Karpas-422 (cell line): ENCODE data around the gene PAIP1. TPM values are rescaled to one million over a fixed set of nuclear protein-coding genes. Genes with fewer than 3 reads are reported as not detected.
A peak's percentile ranks its signal among the peaks of the same experiment; 100 is the strongest.
"Not testable (repeated sequence)": the region's sequence is repeated elsewhere in the genome, so short reads cannot be mapped to it uniquely, and the experiment has no call there.

Experiments
- DNase-seq: peaks from one replicate; pipeline ENCODE4 v3.0.0-alpha.2; 2015
- H2AFZ ChIP-seq: fragments of 200-600 bp; sonication (generic); 2 replicates; pipeline ENCODE4 v1.6.1; 2014; ENCODE audit warnings: antibody characterized with exemption, low read length, mixed read lengths
- H3K27ac ChIP-seq: fragments of 200-600 bp; sonication (generic); 2 replicates; pipeline ENCODE4 v1.5.1; 2014; ENCODE audit warnings: mild to moderate bottlenecking, low read length, moderate library complexity
- H3K27me3 ChIP-seq: fragments of 200-600 bp; sonication (generic); 2 replicates; pipeline ENCODE4 v1.6.1; 2014; ENCODE audit warnings: low read length, mixed read lengths
- H3K36me3 ChIP-seq: fragments of 200-600 bp; sonication (generic); 2 replicates; pipeline ENCODE4 v1.6.1; 2014; ENCODE audit warnings: low read length, mixed read lengths; ENCODE audit not compliant: insufficient read depth
- H3K4me1 ChIP-seq: fragments of 200-600 bp; sonication (generic); 2 replicates; pipeline ENCODE4 v1.6.1; 2014; ENCODE audit warnings: mild to moderate bottlenecking, low read length, mixed read lengths
- H3K4me2 ChIP-seq: fragments of 200-600 bp; sonication (generic); 2 replicates; pipeline ENCODE4 v1.6.1; 2014; ENCODE audit warnings: low read length, low read depth, mild to moderate bottlenecking; ENCODE audit not compliant: poor library complexity, severe bottlenecking
- H3K4me3 ChIP-seq: fragments of 200-600 bp; sonication (generic); 2 replicates; pipeline ENCODE4 v1.5.1; 2014; ENCODE audit warnings: mild to moderate bottlenecking, antibody characterized with exemption, low read length, mixed read lengths
- H3K79me2 ChIP-seq: fragments of 200-600 bp; sonication (generic); 2 replicates; pipeline ENCODE4 v1.6.1; 2014; ENCODE audit warnings: mild to moderate bottlenecking, low read length, mixed read lengths
- H3K9ac ChIP-seq: fragments of 200-600 bp; sonication (generic); 2 replicates; pipeline ENCODE4 v1.6.0; 2014; ENCODE audit warnings: low read length
- H3K9me2 ChIP-seq: fragments of 200-600 bp; sonication (generic), shearing (Covaris generic); replicated peaks from 2 replicates; pipeline ENCODE4 v1.6.0; 2014; ENCODE audit warnings: mild to moderate bottlenecking, low read length, moderate library complexity; ENCODE audit not compliant: insufficient read depth
- H3K9me3 ChIP-seq: fragments of 300-700, 200-600 bp; sonication (generic); 2 replicates; pipeline ENCODE4 v1.6.1; 2014; ENCODE audit warnings: low read length, mixed read lengths
- H4K20me1 ChIP-seq: fragments of 200-600 bp; sonication (generic); 2 replicates; pipeline ENCODE4 v1.6.1; 2014; ENCODE audit warnings: mild to moderate bottlenecking, antibody characterized with exemption, low read length, low read depth; ENCODE audit not compliant: insufficient read depth
- total RNA-seq: library from RNA; depleted of rRNA; stranded (reverse); fragments of >200 nt; shearing (Covaris generic); gene quantifications from 2 replicates; pipeline ENCODE4 v1.2.3, GENCODE V29; 2014; ENCODE audit warnings: low replicate concordance

Gene PAIP1
- total RNA-seq, 1 experiment from 2014 or later, result 128 TPM

DNA sequence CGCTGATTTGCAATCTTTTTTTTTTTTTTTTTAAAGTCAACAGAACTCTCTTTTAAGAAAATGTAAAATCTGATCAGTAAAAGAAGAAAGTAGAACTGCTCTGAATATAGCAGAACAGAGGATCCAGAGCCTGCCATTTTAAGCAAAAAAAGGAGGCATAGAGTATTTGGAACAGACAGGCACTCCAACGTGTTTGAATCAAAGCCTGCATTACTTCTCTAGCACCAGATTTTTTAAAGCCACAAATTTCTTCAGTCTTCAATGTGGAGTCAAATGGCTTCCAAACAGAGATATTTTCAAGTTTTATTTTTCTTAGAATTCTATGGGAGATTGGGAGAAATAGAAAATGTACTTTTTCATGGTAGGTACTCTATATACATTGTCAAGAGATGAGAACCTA lies 5.1 kb downstream of the PAIP1 start:
- no peak for DNase-seq
- H3K4me3 ChIP-seq, result no peak overlapping the region
- peaks cover 64% of the 10 kb centered on the region; the same call in 1 of the 2 replicates for H3K36me3 ChIP-seq
- H3K27ac ChIP-seq, result no peak overlapping the region
- no peak overlapping the region for H2AFZ ChIP-seq
- H3K9me2 ChIP-seq, result no peaks in the 10 kb centered on the region
- no peak overlapping the region for H3K4me2 ChIP-seq
- no peaks in the 10 kb centered on the region for H4K20me1 ChIP-seq
- H3K4me1 ChIP-seq, result peaks cover 38% of the 10 kb centered on the region
- H3K9me3 ChIP-seq, result no peaks in the 10 kb centered on the region
- H3K27me3 ChIP-seq, result no peaks in the 10 kb centered on the region
- peaks cover 93% of the 10 kb centered on the region for H3K79me2 ChIP-seq
- no peak overlapping the region for H3K9ac ChIP-seq

DNA sequence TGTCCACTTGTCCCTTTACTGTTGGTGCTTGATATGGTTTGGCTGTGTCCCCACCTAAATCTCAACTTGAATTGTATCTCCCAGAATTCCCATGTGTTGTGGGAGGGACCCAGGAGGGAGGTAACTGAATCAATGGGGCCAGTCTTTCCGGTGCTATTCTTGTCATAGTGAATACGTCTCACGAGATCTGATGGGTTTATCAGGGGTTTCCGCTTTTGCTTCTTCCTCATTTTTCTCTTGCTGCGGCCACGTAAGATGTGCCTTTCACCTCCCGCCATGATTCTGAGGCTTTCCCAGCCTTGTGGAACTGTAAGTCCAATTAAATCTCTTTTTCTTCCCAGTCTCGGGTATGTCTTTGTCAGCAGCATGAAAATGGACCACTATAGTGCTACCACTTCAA lies 7.6 kb downstream of the PAIP1 start:
- Histone ChIP-seq H3K36me3 (peaks cover 79% of the 10 kb centered on the region), H3K79me2 (peaks cover 93% of the 10 kb centered on the region)
- H3K9ac ChIP-seq, result not testable (repeated sequence)

DNA sequence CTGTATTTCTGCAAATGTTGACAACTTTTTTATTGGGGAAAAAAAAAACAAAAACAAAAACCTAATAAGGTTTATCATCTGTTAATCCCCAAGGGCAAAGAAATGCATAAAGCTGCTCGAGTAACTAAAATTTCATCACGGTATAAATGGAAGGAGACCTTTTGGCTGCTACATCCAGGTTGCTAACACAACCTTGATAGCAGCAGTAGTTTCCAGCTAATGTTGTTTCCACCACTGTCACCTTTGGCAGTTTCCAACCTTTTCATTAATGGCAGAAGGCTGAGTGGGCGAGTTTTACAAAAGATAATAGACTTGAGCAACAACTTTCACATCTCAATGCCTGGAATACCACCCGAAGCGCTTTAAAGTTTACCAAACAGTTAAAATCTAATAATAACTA lies 8.5 kb downstream of the PAIP1 start:
- Histone ChIP-seq H2AFZ (no peak overlapping the region), H3K36me3 (peaks cover 78% of the 10 kb centered on the region)

More for the DNA sequence above, 7.6 kb downstream of the PAIP1 start:
- not testable (repeated sequence) for H3K27me3 ChIP-seq, H3K27ac ChIP-seq, H3K9me2 ChIP-seq, H3K4me2 ChIP-seq, H3K9me3 ChIP-seq, H4K20me1 ChIP-seq, DNase-seq, H3K4me3 ChIP-seq, H2AFZ ChIP-seq
- peaks cover 24% of the 10 kb centered on the region for H3K4me1 ChIP-seq

DNA sequence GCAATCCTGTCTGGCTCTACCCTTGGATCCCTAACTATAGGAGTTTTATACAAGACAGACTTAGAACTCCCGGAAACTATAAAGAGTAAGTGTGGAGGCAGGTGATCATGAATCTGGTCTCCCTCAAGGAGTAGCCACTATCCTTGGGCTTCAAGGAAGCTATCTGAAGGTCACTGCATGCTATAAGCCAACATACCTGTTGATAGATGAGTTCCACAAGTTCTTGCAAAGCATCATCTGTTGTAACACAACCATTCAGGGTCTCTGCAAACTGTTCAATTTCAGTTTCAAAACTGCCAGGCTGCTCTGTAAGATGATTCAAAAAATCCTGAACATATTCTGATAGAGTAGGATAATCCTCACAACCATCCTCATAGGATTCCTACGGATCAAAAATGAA lies 9.3 kb downstream of the PAIP1 start:
- peaks cover 78% of the 10 kb centered on the region for H3K36me3 ChIP-seq
- no peak overlapping the region for H3K4me3 ChIP-seq
- no peak overlapping the region for H3K27ac ChIP-seq
- no peaks in the 10 kb centered on the region for H3K9me3 ChIP-seq
- peaks cover 7% of the 10 kb centered on the region; the same call in 1 of the 2 replicates for H3K4me1 ChIP-seq
- no peaks in the 10 kb centered on the region for H3K27me3 ChIP-seq
- no peak overlapping the region for H3K9ac ChIP-seq
- no peaks in the 10 kb centered on the region for H3K9me2 ChIP-seq
- H4K20me1 ChIP-seq, result no peaks in the 10 kb centered on the region
- peaks cover 89% of the 10 kb centered on the region for H3K79me2 ChIP-seq
- H3K4me2 ChIP-seq, result no peak overlapping the region
- DNase-seq, result no peak
- no peak overlapping the region for H2AFZ ChIP-seq

More for the DNA sequence above, 8.5 kb downstream of the PAIP1 start:
- no peak for DNase-seq
- Histone ChIP-seq H3K9me2 (no peaks in the 10 kb centered on the region), H3K4me2 (no peak overlapping the region), H3K4me1 (peaks cover 15% of the 10 kb centered on the region), H3K9ac (no peak overlapping the region), H3K27me3 (no peaks in the 10 kb centered on the region), H3K27ac (no peak overlapping the region), H4K20me1 (no peaks in the 10 kb centered on the region), H3K79me2 (peaks cover 91% of the 10 kb centered on the region), H3K9me3 (no peaks in the 10 kb centered on the region), H3K4me3 (no peak overlapping the region)

DNA sequence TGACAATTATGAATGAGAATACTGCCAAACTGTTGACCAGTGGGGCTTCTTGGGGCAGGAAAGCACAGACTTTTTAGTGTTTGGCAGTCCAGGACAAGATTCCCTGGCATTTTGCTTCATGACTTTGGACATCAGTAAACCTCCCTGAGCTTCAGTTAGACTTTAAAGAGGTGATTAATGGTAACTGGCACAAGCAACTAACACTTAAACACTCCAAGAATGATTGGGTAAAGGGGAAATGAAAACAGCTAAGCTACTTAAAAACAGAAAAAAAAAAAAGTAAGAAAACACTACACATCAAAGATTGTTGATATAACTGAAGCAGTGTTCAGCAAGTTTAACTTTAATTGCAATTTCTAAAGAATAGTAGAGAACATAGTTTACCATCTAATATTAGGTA lies 13.4 kb downstream of the PAIP1 start:
- Histone ChIP-seq H3K9me3 (no peaks in the 10 kb centered on the region), H3K27ac (no peak overlapping the region), H3K9me2 (no peaks in the 10 kb centered on the region), H3K36me3 (peaks cover 78% of the 10 kb centered on the region), H4K20me1 (no peaks in the 10 kb centered on the region), H2AFZ (no peak overlapping the region), H3K79me2 (peaks cover 84% of the 10 kb centered on the region), H3K4me1 (peaks cover 13% of the 10 kb centered on the region), H3K27me3 (no peaks in the 10 kb centered on the region), H3K4me2 (no peak overlapping the region), H3K4me3 (no peak overlapping the region), H3K9ac (no peak overlapping the region)
- no peak for DNase-seq

DNA sequence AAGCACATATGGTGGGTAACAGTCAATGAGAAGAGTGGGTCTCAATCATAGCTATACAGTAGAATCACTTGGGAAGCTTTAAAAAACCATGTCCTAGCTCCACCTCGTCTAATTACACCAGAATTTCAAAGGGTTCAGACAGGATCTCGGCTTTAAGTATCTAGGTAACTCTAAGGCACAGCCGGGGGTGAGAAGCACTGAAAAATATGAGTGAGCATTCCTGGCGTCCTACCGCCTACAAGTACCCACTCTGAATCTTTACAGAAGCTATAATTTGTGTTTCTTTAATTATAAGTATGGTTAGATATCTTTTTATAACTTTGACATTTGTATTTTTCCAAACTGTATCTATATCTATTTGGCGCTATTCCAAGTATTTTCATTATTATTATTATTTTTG lies 16.1 kb downstream of the PAIP1 start:
- Histone ChIP-seq H2AFZ (no peak overlapping the region), H3K36me3 (peaks cover 77% of the 10 kb centered on the region; the same call in 1 of the 2 replicates)

DNA sequence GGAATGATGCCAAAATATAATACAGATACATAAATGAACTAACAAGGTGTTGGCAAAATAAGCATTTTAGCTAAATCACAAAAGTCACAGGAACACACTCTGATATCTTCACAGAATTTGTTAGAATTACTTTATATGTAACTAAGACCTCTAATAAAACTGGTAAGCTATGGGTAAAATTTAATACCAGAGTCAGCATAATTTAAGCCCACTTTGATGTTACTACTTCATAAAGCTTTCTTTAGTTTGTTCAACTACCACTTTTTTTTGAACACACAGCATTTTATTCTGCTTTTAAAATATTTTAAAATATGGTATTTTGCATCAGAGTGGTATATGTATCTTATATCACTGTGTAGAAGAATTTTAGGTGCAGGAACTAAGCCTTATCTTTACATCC lies 19.9 kb downstream of the PAIP1 start:
- H3K27me3 ChIP-seq, result no peaks in the 10 kb centered on the region
- H3K9me2 ChIP-seq, result no peaks in the 10 kb centered on the region
- no peaks in the 10 kb centered on the region for H4K20me1 ChIP-seq
- H3K9me3 ChIP-seq, result no peaks in the 10 kb centered on the region
- H2AFZ ChIP-seq, result no peak overlapping the region
- H3K79me2 ChIP-seq, result peaks cover 45% of the 10 kb centered on the region
- H3K4me2 ChIP-seq, result no peak overlapping the region
- no peak overlapping the region for H3K9ac ChIP-seq
- peaks cover 79% of the 10 kb centered on the region; the same call in 1 of the 2 replicates for H3K36me3 ChIP-seq
- no peak overlapping the region for H3K4me3 ChIP-seq
- no peak for DNase-seq
- H3K4me1 ChIP-seq, result peaks cover 13% of the 10 kb centered on the region
- no peak overlapping the region for H3K27ac ChIP-seq

More for the DNA sequence above, 16.1 kb downstream of the PAIP1 start:
- Histone ChIP-seq H3K79me2 (peaks cover 74% of the 10 kb centered on the region), H3K4me2 (no peak overlapping the region), H3K9ac (no peak overlapping the region), H3K9me3 (no peaks in the 10 kb centered on the region), H3K4me3 (no peak overlapping the region), H4K20me1 (no peaks in the 10 kb centered on the region), H3K4me1 (peaks cover 13% of the 10 kb centered on the region), H3K9me2 (no peaks in the 10 kb centered on the region), H3K27ac (no peak overlapping the region), H3K27me3 (no peaks in the 10 kb centered on the region)
- no peak for DNase-seq

DNA sequence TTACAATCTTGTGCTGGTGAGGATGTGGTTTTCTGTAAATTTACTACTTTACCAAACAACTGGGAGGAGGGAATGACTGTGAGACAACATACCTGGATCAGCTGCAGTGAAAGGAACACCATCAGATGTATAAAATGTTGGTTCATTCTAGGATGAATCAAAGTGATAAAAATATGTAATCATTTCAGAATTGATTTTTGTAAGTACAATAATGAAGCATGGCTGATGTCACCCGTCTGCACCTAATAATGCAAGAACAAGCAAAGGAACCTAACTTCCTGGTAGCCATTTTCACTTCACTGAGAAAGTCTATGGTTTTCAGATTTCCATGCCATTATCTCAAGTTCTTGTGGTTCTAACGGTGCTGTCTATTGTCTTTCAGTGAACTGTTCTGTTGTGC lies 23.2 kb downstream of the PAIP1 start:
- Histone ChIP-seq H3K4me1 (no peaks in the 10 kb centered on the region), H3K4me3 (no peak overlapping the region), H3K27ac (no peak overlapping the region), H2AFZ (no peak overlapping the region), H3K9ac (no peak overlapping the region), H4K20me1 (no peaks in the 10 kb centered on the region), H3K4me2 (no peak overlapping the region), H3K9me2 (no peaks in the 10 kb centered on the region), H3K9me3 (no peaks in the 10 kb centered on the region), H3K79me2 (peaks cover 21% of the 10 kb centered on the region), H3K36me3 (peaks cover 73% of the 10 kb centered on the region; the same call in 1 of the 2 replicates), H3K27me3 (no peaks in the 10 kb centered on the region)
- DNase-seq, result no peak

DNA sequence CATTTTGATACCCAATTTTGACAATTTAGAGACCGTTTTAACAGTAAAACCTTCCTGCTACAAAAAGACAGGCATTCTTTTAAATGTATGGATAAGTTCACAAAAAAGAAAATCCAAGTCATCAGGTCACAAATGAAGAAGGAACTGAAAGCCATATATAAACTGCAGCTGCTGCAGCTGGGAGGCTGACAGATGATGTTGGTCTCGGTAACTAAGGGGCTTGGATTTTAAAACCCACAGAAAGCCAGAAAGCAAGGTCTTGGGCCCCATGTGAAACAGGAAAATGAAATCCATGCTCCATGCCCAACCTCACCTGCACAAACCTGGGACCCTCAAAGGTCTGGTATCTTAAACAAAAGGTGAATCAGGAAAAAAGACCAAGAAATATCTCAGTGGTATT lies 26.2 kb downstream of the PAIP1 start:
- Histone ChIP-seq H4K20me1 (no peaks in the 10 kb centered on the region), H3K4me2 (no peak overlapping the region), H3K4me1 (no peaks in the 10 kb centered on the region), H3K4me3 (no peak overlapping the region), H3K27ac (peak overlapping the region; percentile 13; the same call in 1 of the 2 replicates), H3K79me2 (0 out of 2 replicates have a peak, but pooled peaks cover 4% of the 10 kb centered on the region), H3K27me3 (no peaks in the 10 kb centered on the region), H3K9me2 (no peaks in the 10 kb centered on the region), H3K9me3 (no peaks in the 10 kb centered on the region), H3K9ac (no peak overlapping the region), H3K36me3 (peaks cover 68% of the 10 kb centered on the region), H2AFZ (no peak overlapping the region)
- DNase-seq, result no peak
